ENCODE results near the gene ZNF516. TPM values are rescaled to one million over a fixed set of nuclear protein-coding genes. Genes with fewer than 3 reads are reported as not detected.

Gene ZNF516
- total RNA-seq, 6 donors from 2014 or later, result 21.9 to 44.3 (median 36.5) TPM

DNA sequence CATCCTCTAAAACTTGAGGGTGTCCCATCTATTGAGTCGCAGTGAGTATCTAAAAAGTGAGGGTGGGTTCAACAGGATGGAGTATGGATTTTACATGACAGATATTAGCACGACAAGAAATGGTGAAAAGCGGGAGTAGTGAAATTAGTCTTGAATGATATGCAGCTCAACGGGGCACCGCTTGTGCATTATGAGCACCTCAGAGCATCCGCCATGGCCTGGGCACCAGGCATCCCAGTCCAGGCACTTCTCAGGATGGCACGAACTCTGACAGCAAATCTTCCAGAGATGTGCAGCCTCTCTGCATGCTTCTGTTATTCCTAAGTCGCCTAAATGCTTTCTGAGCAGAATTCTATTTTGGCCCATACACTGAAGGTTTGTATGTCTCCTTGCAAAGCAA, 57.1 kb downstream of the ZNF516 start:
- Histone ChIP-seq H3K36me3 (peaks cover 20 to 38% (median 33%) of the 10 kb centered on the region in 4 donors), H3K27ac (no peak overlapping the region)
- WGBS, 2 donors, result 92 to 93% methylated on average over 8 of the region's 8 CpGs

DNA sequence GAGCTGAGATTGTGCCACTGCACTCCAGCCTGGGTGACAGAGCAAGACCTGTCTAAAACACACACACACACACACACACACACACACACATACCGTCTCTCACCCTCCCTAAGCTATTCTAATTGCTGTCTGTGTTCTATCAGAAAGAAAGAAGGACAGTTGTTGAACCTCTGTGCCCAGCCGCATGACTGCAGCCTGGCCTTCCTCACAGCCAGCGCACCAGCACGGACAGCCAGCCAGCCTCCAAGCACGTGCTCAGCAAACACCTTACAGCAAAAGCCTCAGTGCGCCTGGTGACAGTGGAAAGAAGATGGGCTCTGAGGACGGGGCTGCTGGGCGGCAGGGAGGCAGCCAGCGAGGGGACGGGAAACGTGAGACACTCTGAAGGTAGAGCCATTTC, 58.0 kb downstream of the ZNF516 start:
- Histone ChIP-seq H3K4me1 (no peaks in the 10 kb centered on the region), H3K27me3 (no peaks in the 10 kb centered on the region), H3K4me3 (no peak overlapping the region), H3K9me3 (no peaks in the 10 kb centered on the region), H3K27ac (no peak overlapping the region), H3K36me3 (peaks cover 12 to 29% (median 25%) of the 10 kb centered on the region in 4 donors)
- no peak for ATAC-seq (ENCODE audit: low FRiP score in 2 of 2)
- no peak for TF ChIP-seq EP300 (IDR thresholded peaks at IDR 0.05)
- no peak for TF ChIP-seq POLR2AphosphoS5 (IDR thresholded peaks at IDR 0.05)
- TF ChIP-seq POLR2A (IDR thresholded peaks at IDR 0.05), result no peak
- TF ChIP-seq, protein P1, sequence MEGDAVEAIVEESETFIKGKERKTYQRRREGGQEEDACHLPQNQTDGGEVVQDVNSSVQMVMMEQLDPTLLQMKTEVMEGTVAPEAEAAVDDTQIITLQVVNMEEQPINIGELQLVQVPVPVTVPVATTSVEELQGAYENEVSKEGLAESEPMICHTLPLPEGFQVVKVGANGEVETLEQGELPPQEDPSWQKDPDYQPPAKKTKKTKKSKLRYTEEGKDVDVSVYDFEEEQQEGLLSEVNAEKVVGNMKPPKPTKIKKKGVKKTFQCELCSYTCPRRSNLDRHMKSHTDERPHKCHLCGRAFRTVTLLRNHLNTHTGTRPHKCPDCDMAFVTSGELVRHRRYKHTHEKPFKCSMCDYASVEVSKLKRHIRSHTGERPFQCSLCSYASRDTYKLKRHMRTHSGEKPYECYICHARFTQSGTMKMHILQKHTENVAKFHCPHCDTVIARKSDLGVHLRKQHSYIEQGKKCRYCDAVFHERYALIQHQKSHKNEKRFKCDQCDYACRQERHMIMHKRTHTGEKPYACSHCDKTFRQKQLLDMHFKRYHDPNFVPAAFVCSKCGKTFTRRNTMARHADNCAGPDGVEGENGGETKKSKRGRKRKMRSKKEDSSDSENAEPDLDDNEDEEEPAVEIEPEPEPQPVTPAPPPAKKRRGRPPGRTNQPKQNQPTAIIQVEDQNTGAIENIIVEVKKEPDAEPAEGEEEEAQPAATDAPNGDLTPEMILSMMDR (IDR thresholded peaks at IDR 0.05), result no peak
- WGBS, 2 donors, result 93 to 94% methylated on average over 11 of the region's 11 CpGs
- DNase-seq, result no peak

More for the DNA sequence above, 57.1 kb downstream of the ZNF516 start:
- H3K9me3 ChIP-seq, result no peaks in the 10 kb centered on the region
- DNase-seq (no peak), ATAC-seq (ENCODE audit: low FRiP score in 2 of 2) (no peak)
- H3K27me3 ChIP-seq, result no peaks in the 10 kb centered on the region
- H3K4me3 ChIP-seq, result no peak overlapping the region
- TF ChIP-seq, protein P1 (IDR thresholded peaks at IDR 0.05), result no peak
- TF ChIP-seq POLR2A (IDR thresholded peaks at IDR 0.05) (no peak), POLR2AphosphoS5 (IDR thresholded peaks at IDR 0.05) (no peak), EP300 (IDR thresholded peaks at IDR 0.05) (no peak)
- no peaks in the 10 kb centered on the region for H3K4me1 ChIP-seq

DNA sequence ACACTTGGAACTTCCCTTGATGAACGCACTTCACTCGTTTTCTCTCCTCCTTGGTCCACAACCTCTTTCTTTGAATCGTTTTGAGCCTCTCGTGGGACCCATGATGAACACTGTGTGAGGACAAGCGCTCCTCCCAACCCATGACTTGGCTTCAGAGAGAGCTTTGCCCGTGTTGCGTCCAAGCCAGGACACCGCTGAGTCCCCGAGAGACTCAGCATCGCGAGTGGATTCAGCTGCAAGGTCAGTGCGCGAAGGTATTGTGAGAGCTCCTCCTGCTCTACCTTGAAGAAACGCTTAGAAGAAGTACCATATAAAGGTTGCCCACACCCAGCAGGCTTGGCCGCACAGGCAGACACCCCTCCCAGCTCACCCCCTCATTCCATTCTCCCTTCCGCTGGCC, 58.7 kb downstream of the ZNF516 start:
- DNase-seq, result no peak
- TF ChIP-seq, protein P1 (IDR thresholded peaks at IDR 0.05), result no peak
- no peak for TF ChIP-seq POLR2AphosphoS5 (IDR thresholded peaks at IDR 0.05)
- TF ChIP-seq EP300 (IDR thresholded peaks at IDR 0.05), result no peak
- no peak for TF ChIP-seq POLR2A (IDR thresholded peaks at IDR 0.05)
- Histone ChIP-seq H3K4me1 (no peaks in the 10 kb centered on the region), H3K27ac (no peak overlapping the region), H3K27me3 (no peaks in the 10 kb centered on the region), H3K36me3 (peaks cover 6 to 23% (median 18%) of the 10 kb centered on the region in 4 donors), H3K9me3 (no peaks in the 10 kb centered on the region), H3K4me3 (no peak overlapping the region)
- ATAC-seq (ENCODE audit: low FRiP score in 2 of 2), result no peak
- WGBS, 2 donors, result 90 to 92% methylated on average over 14 to 16 of the region's 16 CpGs

DNA sequence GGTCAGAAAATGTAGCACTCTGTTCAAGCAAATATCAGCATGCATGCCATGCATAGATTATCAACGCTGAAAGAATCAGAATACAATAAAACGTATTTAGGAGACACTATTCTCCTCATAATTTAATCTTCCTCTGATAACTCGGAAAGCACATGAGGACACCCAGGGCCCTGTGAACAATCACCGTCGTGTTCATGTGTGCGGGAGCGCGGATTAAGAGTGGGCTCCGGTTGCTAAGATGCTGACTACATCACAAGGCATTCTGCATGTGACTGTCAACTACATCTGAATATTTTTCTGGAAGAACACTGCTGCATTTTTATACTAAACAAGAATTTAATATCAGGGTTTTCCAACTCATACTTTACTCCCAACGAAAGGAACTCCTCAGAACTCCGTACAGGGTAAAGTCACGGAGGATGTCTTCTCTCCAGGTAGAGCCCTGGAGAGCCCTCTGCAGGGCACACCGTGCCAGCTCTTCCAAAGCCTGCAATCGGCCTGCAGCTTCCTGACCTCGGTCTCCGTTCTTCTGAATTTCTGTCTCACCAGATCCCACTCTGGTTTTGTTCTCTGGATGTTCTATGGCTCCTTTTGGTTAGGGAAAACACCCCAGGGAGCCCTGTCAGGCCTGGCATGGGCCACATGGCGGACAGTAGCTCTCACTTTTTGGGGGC, 59.6 kb downstream of the ZNF516 start:
- DNase-seq (no peak), ATAC-seq (ENCODE audit: low FRiP score in 2 of 2) (no peak)
- H3K27me3 ChIP-seq, result no peaks in the 10 kb centered on the region
- no peak overlapping the region for H3K27ac ChIP-seq
- no peaks in the 10 kb centered on the region for H3K9me3 ChIP-seq
- H3K4me3 ChIP-seq, result no peak overlapping the region
- H3K36me3 ChIP-seq, result peaks cover 0 to 15% (median 9%) of the 10 kb centered on the region in 4 donors
- WGBS, 2 donors, result 80 to 87% methylated on average over 17 of the region's 17 CpGs
- TF ChIP-seq, protein P1 (IDR thresholded peaks at IDR 0.05), result peak in 1 of 6 experiments; percentile 10
- no peak for TF ChIP-seq EP300 (IDR thresholded peaks at IDR 0.05)
- TF ChIP-seq POLR2AphosphoS5 (IDR thresholded peaks at IDR 0.05), result no peak
- no peak for TF ChIP-seq POLR2A (IDR thresholded peaks at IDR 0.05)
- H3K4me1 ChIP-seq, result peaks cover 0 to 3% (median under 1%) of the 10 kb centered on the region in 4 donors

DNA sequence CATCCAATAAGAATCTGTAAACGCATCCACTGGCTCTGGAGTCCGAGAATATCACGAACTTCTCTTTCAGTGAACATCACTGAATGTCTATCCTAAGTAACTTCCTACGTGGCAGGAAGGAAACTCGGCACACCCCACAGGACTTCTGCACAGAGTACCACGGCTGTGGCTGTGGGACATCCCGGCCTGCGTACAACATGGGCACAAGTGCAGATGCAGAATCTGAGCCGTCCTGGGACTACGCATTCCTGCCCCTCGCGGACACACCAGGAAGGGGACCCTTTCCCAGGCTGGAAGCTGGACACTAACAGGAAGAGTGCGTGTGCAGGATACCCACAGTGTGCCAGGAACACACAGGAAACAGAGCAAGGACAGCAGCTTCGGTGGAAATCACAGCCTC, 60.6 kb downstream of the ZNF516 start:
- Histone ChIP-seq H3K4me1 (peaks cover 0 to 12% (median 3%) of the 10 kb centered on the region in 4 donors), H3K4me3 (no peak overlapping the region), H3K9me3 (no peaks in the 10 kb centered on the region), H3K27ac (no peak overlapping the region), H3K27me3 (no peaks in the 10 kb centered on the region), H3K36me3 (peaks cover 0 to 15% (median 6%) of the 10 kb centered on the region in 4 donors)
- 75 to 78% methylated on average over 14 of the region's 14 CpGs for WGBS, 2 donors
- ATAC-seq (ENCODE audit: low FRiP score in 2 of 2) (no peak), DNase-seq (no peak)
- TF ChIP-seq, protein P1 (IDR thresholded peaks at IDR 0.05), result no peak
- TF ChIP-seq POLR2AphosphoS5 (IDR thresholded peaks at IDR 0.05) (no peak), POLR2A (IDR thresholded peaks at IDR 0.05) (no peak), EP300 (IDR thresholded peaks at IDR 0.05) (no peak)
